ENCODE results near the gene GNB1. TPM values are rescaled to one million over a fixed set of nuclear protein-coding genes. Genes with fewer than 3 reads are reported as not detected.
"Not testable (repeated sequence)": the region's sequence is repeated elsewhere in the genome, so short reads cannot be mapped to it uniquely, and the experiment has no call there.

Gene GNB1
- total and polyA plus RNA-seq, 2 experiments from 2014 or later: 85.5 to 196 TPM

GRCh38 chr1:1937549-1938275 lies 46.8 kb upstream of the GNB1 start:
- Histone ChIP-seq H3K4me1 (ENCODE audit: low read depth) (no peaks in the 10 kb centered on the region), H3K9me3 (ENCODE audit: low read depth) (no peaks in the 10 kb centered on the region), H3K36me3 (no peaks in the 10 kb centered on the region), H3K27ac (no peak overlapping the region), H3K27me3 (no peaks in the 10 kb centered on the region), H3K4me3 (no peak overlapping the region)
- DNase-seq (ENCODE audit: low read depth in 1 of 2, low spot score in 1 of 2): no peak
- no peak for TF ChIP-seq CTCF (IDR thresholded peaks at IDR 0.05; ENCODE audit: low read depth, low read length)

- Histone ChIP-seq H3K9me3 (ENCODE audit: low read depth) (no peaks in the 10 kb centered on the region), H3K36me3 (no peaks in the 10 kb centered on the region), H3K4me1 (ENCODE audit: low read depth) (no peaks in the 10 kb centered on the region), H3K4me3 (no peak overlapping the region), H3K27ac (no peak overlapping the region), H3K27me3 (no peaks in the 10 kb centered on the region)
- no peak for TF ChIP-seq CTCF (IDR thresholded peaks at IDR 0.05; ENCODE audit: low read depth, low read length)
- no peak for DNase-seq (ENCODE audit: low read depth in 1 of 2, low spot score in 1 of 2)
Observed at GRCh38 chr1:1937061-1937460, 46.2 kb upstream of the GNB1 start.

- H3K4me1 ChIP-seq (ENCODE audit: low read depth); H3K36me3 ChIP-seq: not testable (repeated sequence)
Observed at GRCh38 chr1:1934848-1935247, 44.0 kb upstream of the GNB1 start.

GRCh38 chr1:1929639-1930545 lies 39.0 kb upstream of the GNB1 start:
- Histone ChIP-seq H3K36me3 (no peaks in the 10 kb centered on the region), H3K4me1 (ENCODE audit: low read depth) (no peaks in the 10 kb centered on the region), H3K27me3 (no peaks in the 10 kb centered on the region), H3K4me3 (no peak overlapping the region), H3K27ac (no peak overlapping the region), H3K9me3 (ENCODE audit: low read depth) (no peaks in the 10 kb centered on the region)
- no peak for TF ChIP-seq CTCF (IDR thresholded peaks at IDR 0.05; ENCODE audit: low read depth, low read length)
- DNase-seq (ENCODE audit: low read depth in 1 of 2, low spot score in 1 of 2): no peak

More at GRCh38 chr1:1934848-1935247, 44.0 kb upstream of the GNB1 start:
- not testable (repeated sequence) for H3K27me3 ChIP-seq; H3K27ac ChIP-seq; DNase-seq (ENCODE audit: low read depth in 1 of 2, low spot score in 1 of 2); H3K4me3 ChIP-seq; H3K9me3 ChIP-seq (ENCODE audit: low read depth)

- Histone ChIP-seq H3K36me3 (no peaks in the 10 kb centered on the region), H3K4me1 (ENCODE audit: low read depth) (no peaks in the 10 kb centered on the region), H3K27ac (no peak overlapping the region), H3K27me3 (no peaks in the 10 kb centered on the region), H3K9me3 (ENCODE audit: low read depth) (no peaks in the 10 kb centered on the region), H3K4me3 (no peak overlapping the region)
- TF ChIP-seq CTCF (IDR thresholded peaks at IDR 0.05; ENCODE audit: low read depth, low read length): no peak
- no peak for DNase-seq (ENCODE audit: low read depth in 1 of 2, low spot score in 1 of 2)
Observed at GRCh38 chr1:1929102-1929638, 38.3 kb upstream of the GNB1 start.

All from cardiac muscle cell (in vitro differentiated cells and primary cell).